ENCODE data around the gene IPO9.

DNA sequence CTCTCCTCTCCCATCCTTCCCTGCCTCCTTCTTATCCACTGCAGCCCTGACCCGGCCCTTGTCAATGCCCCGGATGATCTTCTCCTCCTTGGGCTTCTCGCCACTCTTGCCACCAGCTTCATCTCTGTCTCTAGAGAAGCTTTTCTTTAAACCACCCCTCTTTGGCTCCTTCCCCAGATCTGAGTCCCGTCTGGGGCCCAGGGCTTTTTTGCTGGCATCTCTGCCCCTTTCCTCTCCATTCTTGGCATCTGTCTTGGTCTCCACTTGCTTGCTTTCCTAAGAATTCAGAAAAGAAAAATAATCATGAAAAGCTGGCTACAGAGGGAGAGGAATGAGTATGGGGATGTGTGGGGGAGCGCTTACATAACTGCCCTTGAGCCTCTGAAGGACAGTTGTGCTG lies 71.5 kb downstream of the IPO9 start:
- TF ChIP-seq, protein P1, sequence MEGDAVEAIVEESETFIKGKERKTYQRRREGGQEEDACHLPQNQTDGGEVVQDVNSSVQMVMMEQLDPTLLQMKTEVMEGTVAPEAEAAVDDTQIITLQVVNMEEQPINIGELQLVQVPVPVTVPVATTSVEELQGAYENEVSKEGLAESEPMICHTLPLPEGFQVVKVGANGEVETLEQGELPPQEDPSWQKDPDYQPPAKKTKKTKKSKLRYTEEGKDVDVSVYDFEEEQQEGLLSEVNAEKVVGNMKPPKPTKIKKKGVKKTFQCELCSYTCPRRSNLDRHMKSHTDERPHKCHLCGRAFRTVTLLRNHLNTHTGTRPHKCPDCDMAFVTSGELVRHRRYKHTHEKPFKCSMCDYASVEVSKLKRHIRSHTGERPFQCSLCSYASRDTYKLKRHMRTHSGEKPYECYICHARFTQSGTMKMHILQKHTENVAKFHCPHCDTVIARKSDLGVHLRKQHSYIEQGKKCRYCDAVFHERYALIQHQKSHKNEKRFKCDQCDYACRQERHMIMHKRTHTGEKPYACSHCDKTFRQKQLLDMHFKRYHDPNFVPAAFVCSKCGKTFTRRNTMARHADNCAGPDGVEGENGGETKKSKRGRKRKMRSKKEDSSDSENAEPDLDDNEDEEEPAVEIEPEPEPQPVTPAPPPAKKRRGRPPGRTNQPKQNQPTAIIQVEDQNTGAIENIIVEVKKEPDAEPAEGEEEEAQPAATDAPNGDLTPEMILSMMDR (IDR thresholded peaks at IDR 0.05; ENCODE audit: poor library complexity) = no peak
- no peak for TF ChIP-seq EZH2 (IDR thresholded peaks at IDR 0.05; ENCODE audit: borderline replicate concordance)
- TF ChIP-seq EZH2phosphoT487 (IDR thresholded peaks at IDR 0.05; ENCODE audit: low read depth, severe bottlenecking, unreplicated experiment) = no peak

Measured in hepatocyte (in vitro differentiated cells).